GM21360 (cell line): ENCODE data around the gene LITAFD.
"Not testable (repeated sequence)": the region's sequence is repeated elsewhere in the genome, so short reads cannot be mapped to it uniquely, and the experiment has no call there.

ENCODE experiments used
- ATAC-seq: cut with Tn5 transposase; IDR thresholded peaks from one replicate; pipeline ENCODE4 v1.9.1; 2021; ENCODE audit warnings: mild to moderate bottlenecking, moderate library complexity; ENCODE audit not compliant: unreplicated experiment

Gene LITAFD

GRCh38 chr16:8893976-8894690 lies 12.0 kb downstream of the LITAFD start:
- no peak for ATAC-seq

- ATAC-seq = no peak
Measured at GRCh38 chr16:8894736-8895334, 12.7 kb downstream of the LITAFD start.

- no peak for ATAC-seq
Measured at GRCh38 chr16:8898660-8899318, 16.6 kb downstream of the LITAFD start.

GRCh38 chr16:8899709-8900317 lies 17.7 kb downstream of the LITAFD start:
- no peak for ATAC-seq

- ATAC-seq = no peak
Measured at GRCh38 chr16:8900343-8900742, 18.2 kb downstream of the LITAFD start.

- ATAC-seq = no peak
Measured at GRCh38 chr16:8901320-8901861, 19.2 kb downstream of the LITAFD start.

- no peak for ATAC-seq
Measured at GRCh38 chr16:8903004-8903403, 20.9 kb downstream of the LITAFD start.

- ATAC-seq = no peak
Measured at GRCh38 chr16:8904018-8904430, 21.9 kb downstream of the LITAFD start.

- ATAC-seq = no peak
Measured at GRCh38 chr16:8905168-8905762, 23.1 kb downstream of the LITAFD start.

GRCh38 chr16:8905795-8906591 lies 23.8 kb downstream of the LITAFD start:
- no peak for ATAC-seq

GRCh38 chr16:8907096-8907495 lies 24.9 kb downstream of the LITAFD start:
- no peak for ATAC-seq

GRCh38 chr16:8908810-8909468 lies 26.8 kb downstream of the LITAFD start:
- no peak for ATAC-seq

GRCh38 chr16:8910811-8911210 lies 28.7 kb downstream of the LITAFD start:
- no peak for ATAC-seq

- no peak for ATAC-seq
Measured at GRCh38 chr16:8912793-8913192, 30.6 kb downstream of the LITAFD start.

- ATAC-seq = no peak
Measured at GRCh38 chr16:8914098-8914497, 31.9 kb downstream of the LITAFD start.

GRCh38 chr16:8915722-8916301 lies 33.7 kb downstream of the LITAFD start:
- no peak for ATAC-seq

- ATAC-seq = no peak
Measured at GRCh38 chr16:8916541-8917225, 34.5 kb downstream of the LITAFD start.

- ATAC-seq = not testable (repeated sequence)
Measured at GRCh38 chr16:8917336-8917735, 35.2 kb downstream of the LITAFD start.
